T-cell (primary cell): ENCODE results near the gene SETBP1. TPM values are rescaled to one million over a fixed set of nuclear protein-coding genes. Genes with fewer than 3 reads are reported as not detected.
A peak's percentile ranks its signal among the peaks of the same experiment; 100 is the strongest.

Experiments used
- ATAC-seq, 4 experiments: fragments of 200-7000 bp in 3 of 4; fragments of 150-1000 bp in 1 of 4; cut with Tn5 transposase; replicated peaks in 1 of 4; 1 replicate in 3 of 4; 2 replicates in 1 of 4; pipeline ENCODE4 v1.10.0; 2021; ENCODE audit warnings: moderate library complexity in 3 of 4, mild to moderate bottlenecking in 2 of 4, moderate number of reproducible peaks in 1 of 4
- CTCF ChIA-PET, 2 donors: fragments of 300-600 bp; sonication (Branson Sonifier 250); formaldehyde crosslinking; loops; one replicate each; lab custom pipeline; 2022; ENCODE audit warnings: antibody characterized with exemption in 2 of 2; lab: Charles Lee
- POLR2A ChIA-PET, 2 donors: fragments of 300-600 bp; sonication (Branson Sonifier 250); formaldehyde crosslinking; loops; one replicate each; lab custom pipeline; 2022; ENCODE audit warnings: antibody characterized with exemption in 2 of 2; lab: Charles Lee
- DNase-seq, 35 experiments: peaks; one replicate each; pipeline versions ENCODE4 v3.0.0 to v3.0.0-alpha.2; 2013 to 2023
- H3K27ac ChIP-seq: one replicate; pipeline ENCODE4 v1.5.1; 2013; ENCODE audit warnings: low read length
- H3K27me3 ChIP-seq, 2 experiments: replicated peaks in 1 of 2; 1 replicate in 1 of 2; 2 replicates in 1 of 2; pipeline versions ENCODE4 v1.6.1 to v1.7.0; 2013; ENCODE audit warnings: low read length in 1 of 2, mixed read lengths in 1 of 2; ENCODE audit not compliant: control insufficient read depth in 2 of 2, insufficient read depth in 2 of 2; ENCODE audit errors: extremely low read depth in 1 of 2
- H3K36me3 ChIP-seq, 2 donors: 1 replicate in 1 of 2; 2 replicates in 1 of 2; pipeline versions ENCODE4 v1.6.1 to v1.7.0; 2013; ENCODE audit warnings: low read length in 1 of 2; ENCODE audit not compliant: control insufficient read depth in 2 of 2, insufficient read depth in 1 of 2; ENCODE audit errors: extremely low read depth in 1 of 2
- H3K4me1 ChIP-seq, 2 experiments: 1 replicate in 1 of 2; 2 replicates in 1 of 2; pipeline versions ENCODE4 v1.6.1 to v1.7.0; 2013; ENCODE audit warnings: low read length in 2 of 2, mixed read lengths in 1 of 2; ENCODE audit not compliant: insufficient read depth in 2 of 2, control insufficient read depth in 1 of 2; ENCODE audit errors: extremely low read depth in 1 of 2
- H3K4me3 ChIP-seq, 2 donors: 1 replicate in 1 of 2; 2 replicates in 1 of 2; pipeline versions ENCODE4 v1.5.1 to v1.7.0; 2013; ENCODE audit warnings: mild to moderate bottlenecking in 2 of 2, low read length in 1 of 2, moderate library complexity in 1 of 2; ENCODE audit not compliant: control insufficient read depth in 1 of 2; ENCODE audit errors: extremely low read depth in 1 of 2
- H3K9me3 ChIP-seq: 2 replicates; pipeline ENCODE4 v1.7.0; 2013
- H3K27ac Mint-ChIP-seq, 2 donors: one replicate each; pipeline ENCODE4 v1.8.0; 2020 to 2021; ENCODE audit warnings: mild to moderate bottlenecking in 2 of 2, mixed read lengths in 2 of 2
- H3K27me3 Mint-ChIP-seq, 2 donors: one replicate each; pipeline ENCODE4 v1.8.0; 2021 to 2022; ENCODE audit warnings: mixed read lengths in 2 of 2
- H3K36me3 Mint-ChIP-seq: one replicate; pipeline ENCODE4 v1.8.0; 2021; ENCODE audit warnings: mixed read lengths
- H3K4me1 Mint-ChIP-seq, 3 donors: one replicate each; pipeline ENCODE4 v1.8.0; 2020 to 2022; ENCODE audit warnings: mixed read lengths in 3 of 3, mild to moderate bottlenecking in 1 of 3
- H3K4me3 Mint-ChIP-seq, 3 donors: one replicate each; pipeline ENCODE4 v1.8.0; 2020 to 2022; ENCODE audit warnings: mild to moderate bottlenecking in 3 of 3, mixed read lengths in 3 of 3, moderate library complexity in 3 of 3
- H3K9me3 Mint-ChIP-seq, 3 donors: one replicate each; pipeline ENCODE4 v1.8.0; 2020 to 2022; ENCODE audit warnings: mixed read lengths in 3 of 3
- WGBS: methylation state at CpG from one replicate; pipeline ENCODE4 v1.1.5; 2013; ENCODE audit warnings: missing lambda C conversion rate; ENCODE audit not compliant: insufficient coverage; 5-methylcytosine and 5-hydroxymethylcytosine counted together
- total RNA-seq, 35 experiments: library from RNA in 6 of 35; stranded (reverse) in 6 of 35; fragments of 120-200 nt in 1 of 35; gene quantifications; one replicate each; pipeline versions ENCODE4 v1.2.1 to v1.2.4 and lab custom pipeline; 2013 to 2026

Gene SETBP1
- total RNA-seq, 5 donors from 2014 or later (not counting 1 experiment from before 2014, with no cell fraction given) = 1.6 to 5.7 (median 3.2) TPM

DNA sequence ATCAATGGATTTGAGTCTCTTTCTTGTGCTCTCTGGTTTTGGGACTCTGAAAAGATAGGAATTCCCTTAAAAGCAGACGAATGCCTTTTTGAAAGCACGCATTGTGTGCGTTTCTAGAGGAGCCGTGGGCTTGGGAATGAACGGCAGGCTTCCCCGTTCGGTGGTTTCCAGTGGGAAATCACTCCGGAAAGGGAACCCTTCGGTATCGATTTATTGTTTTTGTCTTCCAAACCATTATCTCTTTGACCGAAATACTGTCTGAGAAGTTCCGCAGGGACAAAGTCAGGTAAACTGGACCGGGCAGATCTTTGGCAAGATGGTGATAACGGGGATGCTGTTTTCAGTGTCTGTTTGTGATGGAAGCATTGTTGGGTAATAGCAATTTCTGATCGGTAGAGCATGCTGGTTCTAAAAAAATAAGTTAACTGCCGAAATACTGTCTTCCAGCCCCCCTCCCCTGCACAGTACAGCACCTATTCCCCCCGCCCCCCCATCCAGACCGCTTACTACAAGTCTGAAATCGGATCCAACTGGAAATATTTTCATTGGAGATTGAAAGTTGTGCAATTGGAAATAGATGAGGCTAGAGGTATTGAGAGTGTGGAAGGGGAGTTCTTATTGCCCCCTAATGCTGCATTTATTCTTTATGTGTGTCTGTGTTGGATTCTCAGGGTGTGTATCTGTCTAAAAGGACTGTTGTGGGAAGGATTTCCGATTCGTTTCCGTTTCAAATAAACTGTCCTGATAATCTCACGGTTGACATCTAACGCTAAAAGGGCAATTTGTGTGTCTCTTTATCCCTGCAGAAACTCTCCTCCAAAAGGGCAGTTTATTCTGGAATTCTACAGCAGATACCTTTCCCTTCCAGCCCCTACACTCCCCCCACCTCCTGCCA lies 635 bp downstream of the SETBP1 start:
- H3K27ac Mint-ChIP-seq = peak overlapping the region in 1 of 2 donors; percentile 45
- Histone ChIP-seq H3K4me1 (peaks cover 10 to 17% of the 10 kb centered on the region in 2 experiments), H3K27ac (no peak overlapping the region), H3K27me3 (peaks cover 3 to 18% of the 10 kb centered on the region in 2 experiments), H3K4me3 (peak overlapping the region; percentile 37 to 59), H3K36me3 (no peaks in the 10 kb centered on the region), H3K9me3 (no peaks in the 10 kb centered on the region)
- peak overlapping the region in 2 of 3 donors; percentile 77 to 87 for H3K4me3 Mint-ChIP-seq
- peaks cover 22% of the 10 kb centered on the region in 2 donors for H3K27me3 Mint-ChIP-seq
- H3K36me3 Mint-ChIP-seq = no peaks in the 10 kb centered on the region
- POLR2A ChIA-PET = no interaction called here
- DNase-seq = no peak
- H3K4me1 Mint-ChIP-seq = peaks cover 0 to 4% (median 4%) of the 10 kb centered on the region in 3 donors
- no peak for ATAC-seq
- H3K9me3 Mint-ChIP-seq = no peaks in the 10 kb centered on the region
- WGBS = 10% methylated on average over 13 of the region's 24 CpGs
- CTCF ChIA-PET = no interaction called here

DNA sequence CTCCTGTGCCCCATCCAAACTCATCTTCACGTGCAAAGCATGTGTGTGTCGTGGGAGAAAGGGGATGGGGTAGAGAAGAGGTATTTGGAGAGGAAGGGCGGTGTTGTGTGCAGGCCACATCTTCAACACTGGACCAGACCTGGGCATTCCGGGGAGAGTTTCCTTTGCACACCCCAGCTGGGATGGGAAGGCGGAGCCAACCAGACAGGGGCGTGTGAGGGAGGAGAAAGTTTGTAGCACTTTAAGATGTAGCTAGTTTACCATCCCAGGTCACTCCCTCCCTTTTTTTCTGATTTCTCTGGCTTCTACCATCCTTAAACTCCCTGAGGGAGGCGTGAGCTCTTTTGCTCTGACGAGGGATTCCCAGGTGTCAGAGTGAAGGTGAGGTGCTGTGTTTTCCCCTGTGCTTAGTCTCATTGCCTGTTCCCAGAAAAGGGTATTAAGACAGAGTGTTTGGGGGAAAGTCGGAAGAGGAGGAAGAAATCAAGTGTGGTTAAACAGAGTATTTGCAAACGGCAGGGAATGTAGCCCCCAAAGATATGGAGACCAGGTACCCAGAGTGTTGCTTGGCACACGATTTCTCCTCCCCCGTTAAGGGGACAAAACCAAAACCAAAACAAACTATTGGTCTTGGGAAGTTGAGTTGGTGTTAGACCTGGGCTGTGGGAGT lies 1.6 kb downstream of the SETBP1 start:
- H3K27ac Mint-ChIP-seq = no peak overlapping the region
- ChIA-PET POLR2A (no interaction called here), CTCF (interaction anchor here in 1 of 2 donors (0.7 kb wide), 1 partner anchor 375 kb away, joined by 3 read pairs; no protein-coding TSS in a partner anchor)
- H3K9me3 ChIP-seq = no peaks in the 10 kb centered on the region
- H3K4me3 Mint-ChIP-seq = no peak overlapping the region
- no peak overlapping the region for H3K4me3 ChIP-seq
- DNase-seq (no peak), ATAC-seq (no peak)
- H3K27me3 ChIP-seq = peaks cover 3 to 19% of the 10 kb centered on the region in 2 experiments
- H3K27ac ChIP-seq = no peak overlapping the region
- H3K36me3 Mint-ChIP-seq = no peaks in the 10 kb centered on the region
- no peaks in the 10 kb centered on the region for H3K36me3 ChIP-seq
- H3K4me1 ChIP-seq = peaks cover 10 to 17% of the 10 kb centered on the region in 2 experiments
- H3K4me1 Mint-ChIP-seq = peaks cover 0 to 4% (median 4%) of the 10 kb centered on the region in 3 donors
- peaks cover 22 to 29% of the 10 kb centered on the region in 2 donors for H3K27me3 Mint-ChIP-seq
- 100% methylated on average over 2 of the region's 12 CpGs for WGBS
- no peaks in the 10 kb centered on the region for H3K9me3 Mint-ChIP-seq

DNA sequence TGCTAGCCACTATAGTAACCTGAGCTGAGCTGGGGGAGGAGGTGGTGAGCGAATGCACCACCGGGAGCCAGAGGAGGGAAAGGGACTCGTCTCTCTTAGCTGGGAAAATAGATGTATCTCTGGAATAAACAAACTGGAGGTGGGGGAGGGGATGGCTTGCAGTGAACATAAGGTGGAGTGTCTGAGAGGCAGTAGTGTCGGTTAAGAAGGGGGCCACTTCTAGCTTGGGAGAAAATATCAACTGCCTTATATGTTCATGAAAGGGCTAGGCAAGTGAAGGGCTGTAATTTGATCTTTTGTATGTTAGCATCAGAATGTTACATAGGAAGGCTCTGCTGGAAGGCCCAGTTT lies 2.2 kb downstream of the SETBP1 start:
- Mint-ChIP-seq H3K4me3 (no peak overlapping the region), H3K27ac (no peak overlapping the region), H3K27me3 (peaks cover 17 to 28% of the 10 kb centered on the region in 2 donors), H3K36me3 (no peaks in the 10 kb centered on the region), H3K4me1 (peaks cover 0 to 4% (median 4%) of the 10 kb centered on the region in 3 donors), H3K9me3 (no peaks in the 10 kb centered on the region)
- Histone ChIP-seq H3K4me1 (peaks cover 10 to 17% of the 10 kb centered on the region in 2 experiments), H3K4me3 (no peak overlapping the region), H3K9me3 (no peaks in the 10 kb centered on the region), H3K27me3 (peaks cover 3 to 19% of the 10 kb centered on the region in 2 experiments), H3K36me3 (no peaks in the 10 kb centered on the region), H3K27ac (no peak overlapping the region)
- DNase-seq (no peak), ATAC-seq (no peak)
- ChIA-PET POLR2A (no interaction called here), CTCF (interaction anchor here in 1 of 2 donors (0.7 kb wide), 1 partner anchor 375 kb away, joined by 3 read pairs; no protein-coding TSS in a partner anchor)
- 91% methylated on average over 4 of the region's 4 CpGs for WGBS

DNA sequence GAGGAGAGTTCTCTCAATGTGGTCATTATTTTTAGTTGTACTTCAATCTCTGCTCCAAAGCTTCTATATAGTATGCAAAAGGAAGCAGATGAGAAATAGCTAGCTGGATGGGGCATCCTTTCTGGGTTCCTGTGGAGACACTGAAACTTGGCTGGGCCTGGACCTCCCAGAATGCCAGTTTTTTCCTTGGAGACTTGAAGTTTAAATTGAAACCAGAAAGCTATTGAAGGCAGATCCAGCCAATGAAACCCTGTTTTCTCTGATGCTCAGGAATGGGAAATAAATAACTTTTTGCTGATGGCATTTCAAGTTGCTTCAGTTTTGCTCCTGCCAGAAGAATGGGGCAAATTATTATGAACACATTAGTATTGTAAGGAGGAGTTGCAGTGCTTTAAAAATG lies 2.9 kb downstream of the SETBP1 start:
- Histone ChIP-seq H3K27me3 (peaks cover 3 to 16% of the 10 kb centered on the region in 2 experiments), H3K4me3 (no peak overlapping the region), H3K27ac (no peak overlapping the region), H3K9me3 (no peaks in the 10 kb centered on the region), H3K36me3 (no peaks in the 10 kb centered on the region), H3K4me1 (peaks cover 10 to 17% of the 10 kb centered on the region in 2 experiments)
- ChIA-PET CTCF (interaction anchor here in 1 of 2 donors (0.6 kb wide), 1 partner anchor 531 kb away, joined by 3 read pairs; no protein-coding TSS in a partner anchor), POLR2A (no interaction called here)
- H3K4me1 Mint-ChIP-seq = peaks cover 0 to 3% (median 2%) of the 10 kb centered on the region in 3 donors
- no peaks in the 10 kb centered on the region for H3K9me3 Mint-ChIP-seq
- no peak overlapping the region for H3K4me3 Mint-ChIP-seq
- no peaks in the 10 kb centered on the region for H3K36me3 Mint-ChIP-seq
- H3K27ac Mint-ChIP-seq = no peak overlapping the region
- ATAC-seq (no peak), DNase-seq (no peak)
- peaks cover 13 to 21% of the 10 kb centered on the region in 2 donors for H3K27me3 Mint-ChIP-seq

DNA sequence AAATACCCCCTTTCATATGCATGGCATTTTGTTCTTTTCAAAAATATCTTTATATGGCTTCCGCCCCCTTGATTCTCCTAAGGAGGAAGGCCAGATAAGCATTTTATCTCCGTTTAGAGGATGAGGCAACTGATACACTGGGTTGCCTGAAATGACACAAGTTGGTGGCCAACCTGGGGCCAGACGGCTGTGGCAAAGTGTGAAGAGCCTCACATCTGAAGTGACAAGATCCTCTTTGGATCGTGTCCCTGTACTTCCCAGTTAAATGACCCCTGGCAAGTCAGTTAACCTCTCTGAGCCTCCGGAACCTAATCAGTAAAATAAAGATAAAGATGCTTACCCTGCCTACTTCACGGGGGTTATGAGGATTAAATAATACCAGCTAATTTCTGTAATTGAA lies 4.6 kb downstream of the SETBP1 start:
- Histone ChIP-seq H3K4me3 (no peak overlapping the region), H3K4me1 (peaks cover 10 to 12% of the 10 kb centered on the region in 2 experiments), H3K27ac (no peak overlapping the region), H3K27me3 (peaks cover 3 to 16% of the 10 kb centered on the region in 2 experiments), H3K36me3 (no peaks in the 10 kb centered on the region), H3K9me3 (no peaks in the 10 kb centered on the region)
- CTCF ChIA-PET = interaction anchor here in 1 of 2 donors (0.7 kb wide), 1 partner anchor 979 kb away, joined by 3 read pairs; no protein-coding TSS in a partner anchor
- DNase-seq (no peak), ATAC-seq (no peak)
- no peaks in the 10 kb centered on the region for H3K9me3 Mint-ChIP-seq
- H3K27ac Mint-ChIP-seq = no peak overlapping the region
- POLR2A ChIA-PET = no interaction called here
- no peaks in the 10 kb centered on the region for H3K4me1 Mint-ChIP-seq
- WGBS = 90% methylated on average over 5 of the region's 6 CpGs
- H3K27me3 Mint-ChIP-seq = peaks cover 21 to 27% of the 10 kb centered on the region in 2 donors
- no peak overlapping the region for H3K4me3 Mint-ChIP-seq
- H3K36me3 Mint-ChIP-seq = no peaks in the 10 kb centered on the region

DNA sequence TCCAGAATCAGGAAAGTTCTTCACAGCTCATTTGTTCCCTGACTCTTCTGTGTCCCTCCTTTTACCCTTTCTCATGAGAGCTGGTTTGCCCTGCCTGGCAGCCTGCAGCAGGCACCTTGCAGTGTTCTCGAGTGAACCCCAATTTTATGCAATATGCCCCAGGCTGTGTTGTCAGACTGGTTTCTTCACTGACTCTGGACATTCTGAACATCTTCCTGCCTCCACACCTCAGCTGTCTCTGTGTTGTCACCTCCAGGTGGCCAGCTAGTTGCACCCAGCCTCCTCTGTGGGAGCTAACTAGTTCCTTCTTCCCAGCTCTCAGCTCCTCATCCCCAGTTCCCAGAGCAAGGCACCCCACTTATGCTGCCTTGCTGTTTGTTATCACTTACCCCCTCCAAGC lies 5.5 kb downstream of the SETBP1 start:
- no peaks in the 10 kb centered on the region for H3K9me3 ChIP-seq
- no peak overlapping the region for H3K4me3 Mint-ChIP-seq
- no peaks in the 10 kb centered on the region for H3K9me3 Mint-ChIP-seq
- H3K4me1 Mint-ChIP-seq = no peaks in the 10 kb centered on the region
- CTCF ChIA-PET = no interaction called here
- H3K4me1 ChIP-seq = peaks cover 3 to 5% of the 10 kb centered on the region in 2 experiments
- ATAC-seq (no peak), DNase-seq (no peak)
- H3K27me3 Mint-ChIP-seq = peaks cover 17 to 22% of the 10 kb centered on the region in 2 donors
- H3K27me3 ChIP-seq = peaks cover under 1 to 8% of the 10 kb centered on the region in 2 experiments
- H3K36me3 ChIP-seq = no peaks in the 10 kb centered on the region
- POLR2A ChIA-PET = no interaction called here
- H3K27ac ChIP-seq = no peak overlapping the region
- no peak overlapping the region for H3K4me3 ChIP-seq
- no peaks in the 10 kb centered on the region for H3K36me3 Mint-ChIP-seq
- no peak overlapping the region for H3K27ac Mint-ChIP-seq
- 88% methylated on average over 1 of the region's 1 CpG for WGBS
